GM18951 (cell line): ENCODE results near the gene LRFN5.
"Not testable (repeated sequence)": the region's sequence is repeated elsewhere in the genome, so short reads cannot be mapped to it uniquely, and the experiment has no call there.

ENCODE experiments used
- POLR2A ChIP-seq: IDR thresholded peaks from 4 replicates; pipeline ENCODE4 v1.6.1; 2011; ENCODE audit warnings: mild to moderate bottlenecking; ENCODE audit not compliant: insufficient read length, insufficient read depth; ENCODE audit errors: extremely low read depth
- in situ Hi-C: fragments of 300-500 bp; cut with MboI; formaldehyde crosslinking; loops from one replicate; pipeline ENCODE4 v1.12.0; 2022; ENCODE audit warnings: low sequenced_read_pairs, mixed read lengths, inconsistent platforms; ENCODE audit not compliant: unreplicated experiment

Gene LRFN5

GRCh38 chr14:41839661-41840060, 233.0 kb downstream of the LRFN5 start:
- no peak for TF ChIP-seq POLR2A
- in situ Hi-C loops = no loop called here

- TF ChIP-seq POLR2A = no peak
- in situ Hi-C loops = no loop called here
Measured at GRCh38 chr14:41859336-41859735, 252.7 kb downstream of the LRFN5 start.

- in situ Hi-C loops = no loop called here
- no peak for TF ChIP-seq POLR2A
Measured at GRCh38 chr14:41860586-41860985, 253.9 kb downstream of the LRFN5 start.

- no peak for TF ChIP-seq POLR2A
- in situ Hi-C loops = no loop called here
Measured at GRCh38 chr14:41865894-41866293, 259.2 kb downstream of the LRFN5 start.

- in situ Hi-C loops = no loop called here
- TF ChIP-seq POLR2A = no peak
Measured at GRCh38 chr14:41868396-41868795, 261.7 kb downstream of the LRFN5 start.

GRCh38 chr14:41872931-41873685, 266.4 kb downstream of the LRFN5 start:
- no peak for TF ChIP-seq POLR2A
- in situ Hi-C loops = no loop called here

- in situ Hi-C loops = no loop called here
- no peak for TF ChIP-seq POLR2A
Measured at GRCh38 chr14:41873686-41874317, 267.1 kb downstream of the LRFN5 start.

- in situ Hi-C loops = no loop called here
- TF ChIP-seq POLR2A = no peak
Measured at GRCh38 chr14:41875116-41875515, 268.4 kb downstream of the LRFN5 start.

- in situ Hi-C loops = no loop called here
- TF ChIP-seq POLR2A = no peak
Measured at GRCh38 chr14:41878321-41878720, 271.6 kb downstream of the LRFN5 start.

- in situ Hi-C loops = no loop called here
- TF ChIP-seq POLR2A = no peak
Measured at GRCh38 chr14:41891624-41892023, 284.9 kb downstream of the LRFN5 start.

GRCh38 chr14:41899416-41899815, 292.7 kb downstream of the LRFN5 start:
- in situ Hi-C loops = no loop called here
- TF ChIP-seq POLR2A = no peak

GRCh38 chr14:41900644-41901043, 294.0 kb downstream of the LRFN5 start:
- in situ Hi-C loops = no loop called here
- TF ChIP-seq POLR2A = no peak

- in situ Hi-C loops = no loop called here
Measured at GRCh38 chr14:41901089-41901488, 294.4 kb downstream of the LRFN5 start.

GRCh38 chr14:41905394-41905964, 298.8 kb downstream of the LRFN5 start:
- TF ChIP-seq POLR2A = no peak
- in situ Hi-C loops = no loop called here

More at GRCh38 chr14:41901089-41901488, 294.4 kb downstream of the LRFN5 start:
- no peak for TF ChIP-seq POLR2A

GRCh38 chr14:41911155-41911554, 304.5 kb downstream of the LRFN5 start:
- in situ Hi-C loops = not testable (repeated sequence)
